ENCODE measurements around the gene ZFP3. TPM values are rescaled to one million over a fixed set of nuclear protein-coding genes. Genes with fewer than 3 reads are reported as not detected.
A peak's percentile ranks its signal among the peaks of the same experiment; 100 is the strongest.

The ZFP3 gene
- polyA plus RNA-seq, 1 of the 3 experiments (the other 2 are of a cell fraction), result 1.5 TPM

DNA sequence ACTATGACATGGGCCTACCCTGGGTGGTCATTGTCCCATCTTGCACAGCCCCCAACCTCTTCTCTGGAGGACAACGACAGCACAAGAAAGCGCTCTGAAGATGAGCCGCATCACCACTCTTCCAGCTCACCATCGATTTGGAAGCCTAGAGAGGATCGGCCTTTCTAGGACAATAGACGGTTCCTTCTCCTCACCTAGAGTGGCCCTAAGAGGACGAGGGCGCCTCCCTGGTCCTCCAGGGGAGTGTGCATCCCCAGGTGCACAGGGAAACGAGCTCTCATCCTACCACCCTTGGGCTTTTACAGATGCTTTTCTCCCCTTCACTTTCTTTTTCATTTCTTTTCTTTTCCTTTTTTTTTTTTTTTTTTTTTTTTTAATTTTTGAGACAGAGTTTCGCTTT, 22.7 kb upstream of the ZFP3 start:
- ChIA-PET CTCF (interaction anchor here (1.6 kb wide), 1 partner anchor 147 kb away, joined by 5 read pairs; no protein-coding TSS in a partner anchor), POLR2A (interaction anchor here (0.6 kb wide), 1 partner anchor 136 kb away, joined by 3 read pairs; no protein-coding TSS in a partner anchor)
- no peak for TF ChIP-seq TEAD4 (IDR thresholded peaks at IDR 0.05; ENCODE audit: borderline replicate concordance, insufficient read depth)
- no peak for TF ChIP-seq GATA2 (CRISPR knock-in tag; IDR thresholded peaks at IDR 0.05)
- TF ChIP-seq TCF12 (IDR thresholded peaks at IDR 0.05), result no peak
- no peak for TF ChIP-seq GABPA (IDR thresholded peaks at IDR 0.05; ENCODE audit: low read depth)
- TF ChIP-seq MXI1 (IDR thresholded peaks at IDR 0.05; ENCODE audit: low read depth, low read length), result no peak
- TF ChIP-seq, protein P1, sequence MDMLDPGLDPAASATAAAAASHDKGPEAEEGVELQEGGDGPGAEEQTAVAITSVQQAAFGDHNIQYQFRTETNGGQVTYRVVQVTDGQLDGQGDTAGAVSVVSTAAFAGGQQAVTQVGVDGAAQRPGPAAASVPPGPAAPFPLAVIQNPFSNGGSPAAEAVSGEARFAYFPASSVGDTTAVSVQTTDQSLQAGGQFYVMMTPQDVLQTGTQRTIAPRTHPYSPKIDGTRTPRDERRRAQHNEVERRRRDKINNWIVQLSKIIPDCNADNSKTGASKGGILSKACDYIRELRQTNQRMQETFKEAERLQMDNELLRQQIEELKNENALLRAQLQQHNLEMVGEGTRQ (IDR thresholded peaks at IDR 0.05; ENCODE audit: borderline replicate concordance, low read depth, low read length), result no peak
- TF ChIP-seq, protein P2, sequence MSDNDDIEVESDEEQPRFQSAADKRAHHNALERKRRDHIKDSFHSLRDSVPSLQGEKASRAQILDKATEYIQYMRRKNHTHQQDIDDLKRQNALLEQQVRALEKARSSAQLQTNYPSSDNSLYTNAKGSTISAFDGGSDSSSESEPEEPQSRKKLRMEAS (IDR thresholded peaks at IDR 0.05; ENCODE audit: low read depth), result no peak
- no peak for TF ChIP-seq FOSL2 (IDR thresholded peaks at IDR 0.05; ENCODE audit: borderline replicate concordance, low read depth)
- TF ChIP-seq YY1 (IDR thresholded peaks at IDR 0.05; ENCODE audit: low read depth), result no peak
- no peak for TF ChIP-seq FOXJ3 (CRISPR knock-in tag; IDR thresholded peaks at IDR 0.05)
- no peak for TF ChIP-seq EP300 (IDR thresholded peaks at IDR 0.05; ENCODE audit: borderline replicate concordance in 1 of 2, low read depth in 1 of 2, low read length in 1 of 2)
- TF ChIP-seq EZH2phosphoT487 (IDR thresholded peaks at IDR 0.05; ENCODE audit: borderline replicate concordance, low read depth), result no peak
- TF ChIP-seq, protein P3, sequence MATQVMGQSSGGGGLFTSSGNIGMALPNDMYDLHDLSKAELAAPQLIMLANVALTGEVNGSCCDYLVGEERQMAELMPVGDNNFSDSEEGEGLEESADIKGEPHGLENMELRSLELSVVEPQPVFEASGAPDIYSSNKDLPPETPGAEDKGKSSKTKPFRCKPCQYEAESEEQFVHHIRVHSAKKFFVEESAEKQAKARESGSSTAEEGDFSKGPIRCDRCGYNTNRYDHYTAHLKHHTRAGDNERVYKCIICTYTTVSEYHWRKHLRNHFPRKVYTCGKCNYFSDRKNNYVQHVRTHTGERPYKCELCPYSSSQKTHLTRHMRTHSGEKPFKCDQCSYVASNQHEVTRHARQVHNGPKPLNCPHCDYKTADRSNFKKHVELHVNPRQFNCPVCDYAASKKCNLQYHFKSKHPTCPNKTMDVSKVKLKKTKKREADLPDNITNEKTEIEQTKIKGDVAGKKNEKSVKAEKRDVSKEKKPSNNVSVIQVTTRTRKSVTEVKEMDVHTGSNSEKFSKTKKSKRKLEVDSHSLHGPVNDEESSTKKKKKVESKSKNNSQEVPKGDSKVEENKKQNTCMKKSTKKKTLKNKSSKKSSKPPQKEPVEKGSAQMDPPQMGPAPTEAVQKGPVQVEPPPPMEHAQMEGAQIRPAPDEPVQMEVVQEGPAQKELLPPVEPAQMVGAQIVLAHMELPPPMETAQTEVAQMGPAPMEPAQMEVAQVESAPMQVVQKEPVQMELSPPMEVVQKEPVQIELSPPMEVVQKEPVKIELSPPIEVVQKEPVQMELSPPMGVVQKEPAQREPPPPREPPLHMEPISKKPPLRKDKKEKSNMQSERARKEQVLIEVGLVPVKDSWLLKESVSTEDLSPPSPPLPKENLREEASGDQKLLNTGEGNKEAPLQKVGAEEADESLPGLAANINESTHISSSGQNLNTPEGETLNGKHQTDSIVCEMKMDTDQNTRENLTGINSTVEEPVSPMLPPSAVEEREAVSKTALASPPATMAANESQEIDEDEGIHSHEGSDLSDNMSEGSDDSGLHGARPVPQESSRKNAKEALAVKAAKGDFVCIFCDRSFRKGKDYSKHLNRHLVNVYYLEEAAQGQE (IDR thresholded peaks at IDR 0.05; ENCODE audit: low read depth, low read length), result no peak
- no peaks in the 10 kb centered on the region for H3K9me3 ChIP-seq
- no peaks in the 10 kb centered on the region for H3K79me2 ChIP-seq (ENCODE audit: insufficient read depth)
- H3K36me3 ChIP-seq (replicated peaks in 1 of 2; ENCODE audit: control insufficient read depth in 1 of 2, insufficient read depth in 2 of 2, low read length in 1 of 2), result no peaks in the 10 kb centered on the region
- no peak overlapping the region for H3K9ac ChIP-seq
- H3K9me2 ChIP-seq, result no peaks in the 10 kb centered on the region
- H3K4me2 ChIP-seq, result no peak overlapping the region
- peak; percentile 22 for DNase-seq
- H3K4me3 ChIP-seq (ENCODE audit: low read depth in 2 of 2, low read length in 1 of 2), result no peak overlapping the region
- H3K4me1 ChIP-seq (ENCODE audit: control insufficient read depth in 1 of 2, insufficient read depth in 2 of 2, low read depth in 1 of 2, low read length in 1 of 2), result no peaks in the 10 kb centered on the region
- no peaks in the 10 kb centered on the region for H4K20me1 ChIP-seq (ENCODE audit: insufficient read depth)
- H3F3A ChIP-seq (replicated peaks; ENCODE audit: insufficient read depth), result no peaks in the 10 kb centered on the region
- H2AFZ ChIP-seq (ENCODE audit: low read depth), result no peak overlapping the region
- no peaks in the 10 kb centered on the region for H3K27me3 ChIP-seq (ENCODE audit: insufficient read depth)
- no peak overlapping the region for H3K27ac ChIP-seq (ENCODE audit: low read depth in 2 of 2, low read length in 1 of 2)
- WGBS (ENCODE audit: low lambda C conversion rate), result 83% methylated on average over 9 of the region's 10 CpGs
